IMR-90 (cell line): Measurements from ENCODE around the gene GPR15LG. TPM values are rescaled to one million over a fixed set of nuclear protein-coding genes. Genes with fewer than 3 reads are reported as not detected.

Source experiments
- ATAC-seq: fragments of 200-7000 bp; cut with Tn5 transposase; 2 replicates; pipeline ENCODE4 v1.9.1; 2020; ENCODE audit warnings: low read depth, mild to moderate bottlenecking, moderate library complexity
- BruUV-seq: library from RNA; stranded (reverse); fragments of 400-500 nt; replicated peaks from 2 replicates; lab custom pipeline; 2021; lab: Mats Ljungman, UMichigan
- CTCF ChIA-PET: fragments of 300-600 bp; formaldehyde crosslinking; extraction: SDS; loops from one replicate; lab custom pipeline; 2021; ENCODE audit warnings: antibody characterized with exemption; lab: Yijun Ruan, JAX
- POLR2A ChIA-PET: fragments of 300-600 bp; sonication (Branson Sonifier 250); formaldehyde crosslinking; loops from one replicate; lab custom pipeline; 2022; ENCODE audit warnings: antibody characterized with exemption; ENCODE audit not compliant: unreplicated experiment; lab: Charles Lee
- DNase-seq: peaks from one replicate; pipeline ENCODE4 v3.0.0; 2013
- H2AFZ ChIP-seq: replicated peaks from 2 replicates; pipeline ENCODE3; 2013; ENCODE audit warnings: low read length, mild to moderate bottlenecking; ENCODE audit not compliant: poor library complexity
- H2AK5ac ChIP-seq: 2 replicates; pipeline ENCODE4 v1.6.1; 2013; ENCODE audit warnings: low read depth, low read length, inconsistent platforms
- H2AK9ac ChIP-seq: replicated peaks from 2 replicates; pipeline ENCODE3; 2013; ENCODE audit warnings: mild to moderate bottlenecking, low read depth, low read length, moderate library complexity; ENCODE audit not compliant: poor library complexity
- H2BK120ac ChIP-seq: 2 replicates; pipeline ENCODE4 v1.6.1; 2013; ENCODE audit warnings: low read depth, low read length, inconsistent platforms
- H2BK15ac ChIP-seq: 3 replicates; pipeline ENCODE4 v1.6.1; 2013; ENCODE audit warnings: low read depth, low read length, inconsistent platforms
- H2BK20ac ChIP-seq: 2 replicates; pipeline ENCODE4 v1.6.1; 2013; ENCODE audit warnings: low read depth, mild to moderate bottlenecking, inconsistent platforms, low read length, moderate library complexity
- H2BK5ac ChIP-seq: 2 replicates; pipeline ENCODE4 v1.6.1; 2013; ENCODE audit warnings: mild to moderate bottlenecking, low read depth, low read length, inconsistent platforms; ENCODE audit not compliant: poor library complexity, severe bottlenecking
- H3K14ac ChIP-seq: replicated peaks from 2 replicates; pipeline ENCODE4 v1.6.1; 2013; ENCODE audit warnings: low read depth, low read length, inconsistent platforms
- H3K18ac ChIP-seq: 2 replicates; pipeline ENCODE4 v1.6.1; 2013; ENCODE audit warnings: low read depth, low read length, control low read depth
- H3K23ac ChIP-seq: 2 replicates; pipeline ENCODE4 v1.6.1; 2013; ENCODE audit warnings: low read depth, low read length, inconsistent platforms
- H3K27ac ChIP-seq: 2 replicates; pipeline ENCODE4 v1.5.1; 2013; ENCODE audit warnings: mild to moderate bottlenecking, control low read depth, low read length; ENCODE audit not compliant: insufficient read depth
- H3K27me3 ChIP-seq: 2 replicates; pipeline ENCODE4 v1.6.1; 2013; ENCODE audit warnings: low read length; ENCODE audit not compliant: control insufficient read depth, insufficient read depth
- H3K36me3 ChIP-seq: 2 replicates; pipeline ENCODE4 v1.6.1; 2013; ENCODE audit warnings: low read length, mixed read lengths; ENCODE audit not compliant: control insufficient read depth, insufficient read depth
- H3K4ac ChIP-seq: 2 replicates; pipeline ENCODE4 v1.6.1; 2013; ENCODE audit warnings: low read depth, low read length, inconsistent platforms
- H3K4me1 ChIP-seq: 2 replicates; pipeline ENCODE4 v1.6.1; 2013; ENCODE audit warnings: low read length, mixed read lengths; ENCODE audit not compliant: control insufficient read depth, insufficient read depth
- H3K4me2 ChIP-seq: 2 replicates; pipeline ENCODE4 v1.6.1; 2013; ENCODE audit warnings: low read depth, mild to moderate bottlenecking, control low read depth, low read length, moderate library complexity
- H3K4me3 ChIP-seq: 2 replicates; pipeline ENCODE4 v1.5.1; 2013; ENCODE audit warnings: low read depth, mild to moderate bottlenecking, control low read depth, low read length, moderate library complexity; ENCODE audit not compliant: insufficient read depth
- H3K56ac ChIP-seq: 2 replicates; pipeline ENCODE4 v1.6.1; 2013; ENCODE audit warnings: low read length, inconsistent platforms; ENCODE audit not compliant: insufficient read depth; ENCODE audit errors: extremely low read depth
- H3K79me1 ChIP-seq, 2 experiments: 2 replicates each; pipeline ENCODE4 v1.6.1; 2013; ENCODE audit warnings: low read length in 2 of 2, inconsistent platforms in 1 of 2, low read depth in 1 of 2
- H3K9ac ChIP-seq: 2 replicates; pipeline ENCODE4 v1.6.1; 2013; ENCODE audit warnings: low read depth, low read length, control low read depth
- H3K9me1 ChIP-seq: 2 replicates; pipeline ENCODE4 v1.6.1; 2013; ENCODE audit warnings: low read length, inconsistent platforms; ENCODE audit not compliant: insufficient read depth
- H3K9me3 ChIP-seq: 2 replicates; pipeline ENCODE4 v1.6.1; 2013; ENCODE audit warnings: low read length; ENCODE audit not compliant: control insufficient read depth, insufficient read depth
- H4K20me1 ChIP-seq: 2 replicates; pipeline ENCODE4 v1.6.1; 2013; ENCODE audit warnings: low read length, inconsistent platforms; ENCODE audit not compliant: insufficient read depth
- H4K5ac ChIP-seq: 2 replicates; pipeline ENCODE4 v1.6.1; 2013; ENCODE audit warnings: mild to moderate bottlenecking, low read depth, low read length, control low read depth
- H4K8ac ChIP-seq, 2 experiments: 2 replicates each; pipeline ENCODE4 v1.6.1; 2013; ENCODE audit warnings: low read depth in 2 of 2, low read length in 2 of 2, control low read depth in 1 of 2, inconsistent platforms in 1 of 2
- H4K91ac ChIP-seq: 2 replicates; pipeline ENCODE4 v1.6.1; 2013; ENCODE audit warnings: low read depth, low read length, inconsistent platforms; ENCODE audit not compliant: insufficient read depth
- BHLHE40 ChIP-seq: fragments of 150-350 bp; IDR thresholded peaks from 2 replicates; pipeline ENCODE4 v1.6.1; 2016; ENCODE audit warnings: mild to moderate bottlenecking, low read depth, low read length
- CEBPB ChIP-seq: IDR thresholded peaks from 2 replicates; pipeline ENCODE4 v1.6.1; 2012; ENCODE audit warnings: low read depth, low read length, improper control_type of control experiment
- CHD1 ChIP-seq: IDR thresholded peaks from 2 replicates; pipeline ENCODE4 v1.6.1; 2012; ENCODE audit warnings: low read depth, low read length, improper control_type of control experiment
- CTCF ChIP-seq: conservative IDR thresholded peaks from 2 replicates; pipeline ENCODE4 v1.5.1; 2012; ENCODE audit warnings: mild to moderate bottlenecking, low read depth, low read length, improper control_type of control experiment
- ELK1 ChIP-seq: fragments of 150-350 bp; IDR thresholded peaks from 2 replicates; pipeline ENCODE4 v1.6.1; 2016; ENCODE audit warnings: low read depth, mild to moderate bottlenecking, low read length, moderate library complexity, borderline replicate concordance
- FOS ChIP-seq: fragments of 150-350 bp; IDR thresholded peaks from 2 replicates; pipeline ENCODE4 v1.6.1; 2016; ENCODE audit warnings: low read depth, low read length
- MAZ ChIP-seq: IDR thresholded peaks from 2 replicates; pipeline ENCODE4 v1.6.1; 2012; ENCODE audit warnings: low read depth, mild to moderate bottlenecking, low read length, improper control_type of control experiment, moderate library complexity, borderline replicate concordance
- MXI1 ChIP-seq: IDR thresholded peaks from 2 replicates; pipeline ENCODE4 v1.6.1; 2012; ENCODE audit warnings: low read depth, mild to moderate bottlenecking, low read length, moderate library complexity, borderline replicate concordance
- NFE2L2 ChIP-seq: fragments of 150-350 bp; IDR thresholded peaks from 2 replicates; pipeline ENCODE4 v1.6.1; 2016; ENCODE audit warnings: low read depth, mild to moderate bottlenecking, low read length
- POLR2A ChIP-seq: IDR thresholded peaks from 2 replicates; pipeline ENCODE4 v1.6.1; 2012; ENCODE audit warnings: mild to moderate bottlenecking, low read depth, low read length
- RAD21 ChIP-seq: IDR thresholded peaks from 2 replicates; pipeline ENCODE4 v1.6.1; 2012; ENCODE audit warnings: low read length, improper control_type of control experiment
- RCOR1 ChIP-seq: IDR thresholded peaks from 2 replicates; pipeline ENCODE4 v1.6.1; 2012; ENCODE audit warnings: mild to moderate bottlenecking, low read length, improper control_type of control experiment; ENCODE audit not compliant: insufficient replicate concordance
- RFX5 ChIP-seq: IDR thresholded peaks from 2 replicates; pipeline ENCODE4 v1.8.0; 2012; ENCODE audit warnings: low read depth, mild to moderate bottlenecking, low read length, moderate library complexity
- whole genome bisulfite sequencing, 2 experiments: methylation state at CpG; one replicate each; pipeline versions ENCODE4 v1.1.5 to v1.1.7; 2013; ENCODE audit warnings: missing lambda C conversion rate in 2 of 2; ENCODE audit not compliant: insufficient read length in 1 of 2; ENCODE audit errors: extremely low coverage in 2 of 2; 5-methylcytosine and 5-hydroxymethylcytosine counted together
- dilution Hi-C: fragments of 300-500 bp; cut with HindIII; formaldehyde crosslinking; loops from one replicate; pipeline ENCODE4 v1.14.3; 2018; ENCODE audit warnings: low sequenced_read_pairs; ENCODE audit not compliant: unreplicated experiment
- in situ Hi-C: fragments of 300-500 bp; cut with MboI; formaldehyde crosslinking; loops from 3 replicates; pipeline ENCODE4 v1.14.3; 2019; ENCODE audit warnings: low sequenced_read_pairs, inconsistent platforms, mixed read lengths
- intact Hi-C: fragments of 100-400 bp; cut with micrococcal nuclease; formaldehyde crosslinking; loops from 2 replicates; pipeline ENCODE4 v1.10.0; 2022
- polyA plus RNA-seq, 3 experiments: library from polyadenylated mRNA; depleted of rRNA; stranded (reverse); fragments of >200 nt; gene quantifications; 2 replicates each; pipeline ENCODE4 v1.2.3, GENCODE V29; 2012; ENCODE audit warnings: low replicate concordance in 1 of 3
- total RNA-seq: library from RNA; depleted of rRNA; stranded (reverse); fragments of >200 nt; gene quantifications from 2 replicates; pipeline ENCODE4 v1.2.3, GENCODE V29; 2012
- TF ChIP-seq, protein P1 (sequence below): fragments of 150-350 bp; IDR thresholded peaks from 2 replicates; pipeline ENCODE4 v1.6.1; 2017; ENCODE audit warnings: mild to moderate bottlenecking, antibody characterized with exemption, low read length, low read depth

The GPR15LG gene
- total and polyA plus RNA-seq, 2 of the 4 experiments (the other 2 are of a cell fraction), result not detected

GRCh38 chr10:84216834-84217233, 43.2 kb downstream of the GPR15LG start:
- H2BK15ac ChIP-seq, result no peak overlapping the region
- no peak overlapping the region for H2AK9ac ChIP-seq
- no peaks in the 10 kb centered on the region for H4K20me1 ChIP-seq
- DNase-seq (no peak), ATAC-seq (no peak)
- no peak overlapping the region for H3K18ac ChIP-seq
- H3K9me1 ChIP-seq, result no peaks in the 10 kb centered on the region
- H2AFZ ChIP-seq, result no peak overlapping the region
- H2BK120ac ChIP-seq, result no peak overlapping the region
- no peak overlapping the region for H3K14ac ChIP-seq
- H3K23ac ChIP-seq, result no peak overlapping the region
- H3K56ac ChIP-seq, result no peak overlapping the region
- no peaks in the 10 kb centered on the region for H3K36me3 ChIP-seq
- no peaks in the 10 kb centered on the region for H3K4me1 ChIP-seq
- ChIA-PET CTCF (no interaction called here), POLR2A (no interaction called here)
- no peak overlapping the region for H3K4me2 ChIP-seq
- no peak overlapping the region for H2AK5ac ChIP-seq
- no peak overlapping the region for H3K9ac ChIP-seq
- TF ChIP-seq RFX5 (no peak), CTCF (no peak), MAZ (no peak), ELK1 (no peak), NFE2L2 (no peak), FOS (no peak), RAD21 (no peak), POLR2A (no peak), BHLHE40 (no peak), MXI1 (no peak), RCOR1 (no peak), CEBPB (no peak), CHD1 (no peak)
- TF ChIP-seq, protein P1, sequence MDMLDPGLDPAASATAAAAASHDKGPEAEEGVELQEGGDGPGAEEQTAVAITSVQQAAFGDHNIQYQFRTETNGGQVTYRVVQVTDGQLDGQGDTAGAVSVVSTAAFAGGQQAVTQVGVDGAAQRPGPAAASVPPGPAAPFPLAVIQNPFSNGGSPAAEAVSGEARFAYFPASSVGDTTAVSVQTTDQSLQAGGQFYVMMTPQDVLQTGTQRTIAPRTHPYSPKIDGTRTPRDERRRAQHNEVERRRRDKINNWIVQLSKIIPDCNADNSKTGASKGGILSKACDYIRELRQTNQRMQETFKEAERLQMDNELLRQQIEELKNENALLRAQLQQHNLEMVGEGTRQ, result no peak
- no peak overlapping the region for H3K4me3 ChIP-seq
- H3K27ac ChIP-seq, result no peak overlapping the region
- WGBS, 2 experiments, result 36% methylated on average over 6 of the region's 9 CpGs; no CpG with 5 or more reads in 1 of the 2 experiments
- H3K9me3 ChIP-seq, result no peaks in the 10 kb centered on the region
- intact Hi-C loops, result no loop called here
- peaks cover 2% of the 10 kb centered on the region for H3K27me3 ChIP-seq
- no peak overlapping the region for H4K5ac ChIP-seq
- dilution Hi-C loops, result no loop called here
- no peak overlapping the region for H2BK20ac ChIP-seq
- in situ Hi-C loops, result no loop called here
- no peak overlapping the region for H3K4ac ChIP-seq
- H3K79me1 ChIP-seq, result no peaks in the 10 kb centered on the region
- no peak overlapping the region for H4K8ac ChIP-seq
- no peak overlapping the region for H2BK5ac ChIP-seq
- no TSS peak for BruUV-seq
- H4K91ac ChIP-seq, result no peak overlapping the region
